H1 (cell line): ENCODE results near the gene SBSN. TPM values are rescaled to one million over a fixed set of nuclear protein-coding genes. Genes with fewer than 3 reads are reported as not detected.

Experiments used
- CTCF ChIA-PET: fragments of 300-600 bp; sonication (Branson Sonifier 250); formaldehyde crosslinking; loops from one replicate; lab custom pipeline; 2021; ENCODE audit not compliant: partially characterized antibody; lab: Charles Lee
- POLR2A ChIA-PET: fragments of 300-600 bp; sonication (Branson Sonifier 250); formaldehyde crosslinking; loops from one replicate; lab custom pipeline; 2021; ENCODE audit warnings: inconsistent platforms; ENCODE audit not compliant: partially characterized antibody; lab: Charles Lee
- DNase-seq, 2 experiments: peaks; one replicate each; pipeline versions ENCODE4 v3.0.0 to v3.0.0-alpha.2; 2010 to 2022; ENCODE audit warnings: low spot score in 2 of 2, low read depth in 1 of 2, mixed read lengths in 1 of 2
- FAIRE-seq: peaks from 2 replicates; lab custom pipeline; 2011; peaks lifted over from hg19 to GRCh38; lab: Jason Lieb, UNC
- H2AFZ ChIP-seq: 2 replicates; pipeline ENCODE4 v1.8.1; 2012; ENCODE audit warnings: low read length, inconsistent platforms
- H2AK5ac ChIP-seq: 2 replicates; pipeline ENCODE4 v1.6.1; 2013; ENCODE audit warnings: low read depth, low read length
- H2BK120ac ChIP-seq: replicated peaks from 2 replicates; pipeline ENCODE3; 2013; ENCODE audit warnings: low read depth, low read length, inconsistent platforms
- H2BK12ac ChIP-seq: 2 replicates; pipeline ENCODE4 v1.6.1; 2013; ENCODE audit warnings: low read depth, low read length
- H2BK15ac ChIP-seq: 2 replicates; pipeline ENCODE4 v1.6.1; 2013; ENCODE audit warnings: low read length
- H2BK20ac ChIP-seq: 2 replicates; pipeline ENCODE4 v1.6.1; 2013; ENCODE audit warnings: low read length
- H2BK5ac ChIP-seq: 2 replicates; pipeline ENCODE4 v1.6.1; 2013; ENCODE audit warnings: low read depth, low read length
- H3K14ac ChIP-seq: 2 replicates; pipeline ENCODE4 v1.6.1; 2013; ENCODE audit warnings: inconsistent platforms; ENCODE audit not compliant: insufficient read length
- H3K18ac ChIP-seq: 2 replicates; pipeline ENCODE4 v1.6.1; 2013; ENCODE audit warnings: low read length; ENCODE audit errors: extremely low read depth
- H3K23ac ChIP-seq: 2 replicates; pipeline ENCODE4 v1.6.1; 2013; ENCODE audit warnings: inconsistent platforms; ENCODE audit not compliant: insufficient read length
- H3K23me2 ChIP-seq: 2 replicates; pipeline ENCODE4 v1.6.1; 2013; ENCODE audit warnings: low read depth, low read length
- H3K27ac ChIP-seq: 2 replicates; pipeline ENCODE4 v1.6.1; 2011; ENCODE audit warnings: low read depth, low read length, inconsistent platforms
- H3K27me3 ChIP-seq, 4 experiments: replicated peaks in 1 of 4; 1 replicate in 1 of 4; 2 replicates in 3 of 4; pipeline versions ENCODE4 v1.6.1 to v1.8.1; 2011 to 2013; ENCODE audit warnings: low read length in 3 of 4, mild to moderate bottlenecking in 3 of 4, inconsistent platforms in 2 of 4, mixed read lengths in 2 of 4, moderate library complexity in 1 of 4; ENCODE audit not compliant: control insufficient read depth in 3 of 4, insufficient read depth in 3 of 4; ENCODE audit errors: extremely low read depth in 1 of 4
- H3K36me3 ChIP-seq, 4 experiments: 2 replicates each; pipeline versions ENCODE4 v1.6.1 to v1.8.1; 2011 to 2013; ENCODE audit warnings: mild to moderate bottlenecking in 4 of 4, low read length in 3 of 4, moderate library complexity in 2 of 4, control low read depth in 1 of 4, inconsistent platforms in 1 of 4; ENCODE audit not compliant: insufficient read depth in 4 of 4, control insufficient read depth in 2 of 4
- H3K4ac ChIP-seq: replicated peaks from 2 replicates; pipeline ENCODE3; 2013; ENCODE audit warnings: low read length, low read depth, mixed read lengths, inconsistent platforms; ENCODE audit not compliant: insufficient read length
- H3K4me1 ChIP-seq, 4 experiments: replicated peaks in 1 of 4; 1 replicate in 1 of 4; 2 replicates in 3 of 4; pipeline versions ENCODE4 v1.6.1 to v1.8.1; 2011 to 2013; ENCODE audit warnings: low read length in 3 of 4, inconsistent platforms in 2 of 4, mixed read lengths in 1 of 4; ENCODE audit not compliant: insufficient read depth in 4 of 4, control insufficient read depth in 3 of 4
- H3K4me2 ChIP-seq, 2 experiments: 2 replicates each; pipeline versions ENCODE4 v1.6.1 to v1.8.1; 2011 to 2013; ENCODE audit warnings: low read depth in 2 of 2, low read length in 2 of 2, control low read depth in 1 of 2, inconsistent platforms in 1 of 2, mild to moderate bottlenecking in 1 of 2; ENCODE audit not compliant: insufficient read depth in 1 of 2
- H3K4me3 ChIP-seq, 4 experiments: fragments of 200-600, 300-600 bp in 1 of 4; sonication (generic), shearing (Covaris generic), sonication (Bioruptor Twin) in 1 of 4; 2 replicates each; pipeline versions ENCODE4 v1.5.1 to v1.8.1; 2011 to 2016; ENCODE audit warnings: low read length in 4 of 4, low read depth in 3 of 4, control low read depth in 2 of 4, inconsistent platforms in 2 of 4, mild to moderate bottlenecking in 2 of 4, mixed read lengths in 1 of 4, moderate library complexity in 1 of 4; ENCODE audit not compliant: insufficient read depth in 2 of 4; ENCODE audit errors: extremely low read depth in 1 of 4
- H3K56ac ChIP-seq: replicated peaks from 2 replicates; pipeline ENCODE3; 2013; ENCODE audit warnings: low read depth, mild to moderate bottlenecking, mixed read lengths, low read length, inconsistent platforms; ENCODE audit not compliant: insufficient read length
- H3K79me1 ChIP-seq: 2 replicates; pipeline ENCODE4 v1.6.1; 2013; ENCODE audit warnings: low read depth, low read length, control low read depth
- H3K79me2 ChIP-seq, 2 experiments: 2 replicates each; pipeline versions ENCODE4 v1.6.1 to v1.8.1; 2012 to 2013; ENCODE audit warnings: low read length in 2 of 2, mild to moderate bottlenecking in 2 of 2, inconsistent platforms in 1 of 2; ENCODE audit not compliant: insufficient read depth in 2 of 2, control insufficient read depth in 1 of 2
- H3K9ac ChIP-seq, 4 experiments: replicated peaks in 1 of 4; 1 replicate in 1 of 4; 2 replicates in 3 of 4; pipeline versions ENCODE4 v1.6.1 to v1.8.1; 2011 to 2013; ENCODE audit warnings: low read depth in 3 of 4, low read length in 3 of 4, control low read depth in 2 of 4, mild to moderate bottlenecking in 2 of 4, moderate library complexity in 2 of 4, inconsistent platforms in 1 of 4; ENCODE audit errors: extremely low read depth in 1 of 4
- H3K9me3 ChIP-seq, 2 experiments: 2 replicates each; pipeline versions ENCODE4 v1.6.1 to v1.8.1; 2012 to 2013; ENCODE audit warnings: mild to moderate bottlenecking in 2 of 2, moderate library complexity in 2 of 2, control low read depth in 1 of 2, inconsistent platforms in 1 of 2, low read depth in 1 of 2, low read length in 1 of 2, mixed read lengths in 1 of 2; ENCODE audit not compliant: insufficient read depth in 2 of 2
- H4K20me1 ChIP-seq, 2 experiments: replicated peaks in 1 of 2; 2 replicates each; pipeline versions ENCODE3 to v1.8.1; 2011 to 2013; ENCODE audit warnings: inconsistent platforms in 2 of 2, low read length in 2 of 2, mild to moderate bottlenecking in 1 of 2; ENCODE audit not compliant: insufficient read depth in 2 of 2, control insufficient read depth in 1 of 2
- H4K5ac ChIP-seq: 2 replicates; pipeline ENCODE4 v1.6.1; 2013; ENCODE audit warnings: low read length, low read depth, mixed read lengths, inconsistent platforms; ENCODE audit not compliant: insufficient read length
- H4K8ac ChIP-seq: 2 replicates; pipeline ENCODE4 v1.8.0; 2013; ENCODE audit warnings: mild to moderate bottlenecking, moderate library complexity, low read length, inconsistent platforms; ENCODE audit not compliant: insufficient read depth; ENCODE audit errors: extremely low read depth
- H4K91ac ChIP-seq: replicated peaks from 2 replicates; pipeline ENCODE3; 2013; ENCODE audit warnings: low read length, mixed read lengths, inconsistent platforms; ENCODE audit not compliant: insufficient read length
- ATF2 ChIP-seq: IDR thresholded peaks from 2 replicates; pipeline ENCODE4 v1.6.1; 2012; ENCODE audit warnings: low read length, inconsistent platforms
- CHD2 ChIP-seq: IDR thresholded peaks from 2 replicates; pipeline ENCODE4 v1.6.1; 2012; ENCODE audit warnings: low read length, improper control_type of control experiment
- GTF2F1 ChIP-seq: IDR thresholded peaks from 2 replicates; pipeline ENCODE4 v1.6.1; 2012; ENCODE audit warnings: low read depth, low read length, improper control_type of control experiment, borderline replicate concordance
- JUND ChIP-seq: IDR thresholded peaks from 2 replicates; pipeline ENCODE4 v1.6.1; 2011; ENCODE audit warnings: mild to moderate bottlenecking, improper control_type of control experiment, low read length
- NRF1 ChIP-seq: IDR thresholded peaks from 2 replicates; pipeline ENCODE4 v1.6.1; 2011; ENCODE audit warnings: mild to moderate bottlenecking, low read depth, low read length, improper control_type of control experiment
- POLR2AphosphoS5 ChIP-seq: IDR thresholded peaks from 2 replicates; pipeline ENCODE4 v1.6.1; 2011; ENCODE audit warnings: low read depth, low read length
- SIN3A ChIP-seq, 2 experiments: IDR thresholded peaks in 1 of 2; conservative IDR thresholded peaks in 1 of 2; 2 replicates each; pipeline ENCODE4 v1.6.1; 2011 to 2012; ENCODE audit warnings: low read length in 2 of 2, improper control_type of control experiment in 1 of 2, low read depth in 1 of 2, mild to moderate bottlenecking in 1 of 2
- SUZ12 ChIP-seq: fragments of 200-600 bp; sonication (generic); IDR thresholded peaks from 2 replicates; pipeline ENCODE4 v1.6.1; 2012; ENCODE audit warnings: mild to moderate bottlenecking, inconsistent platforms, low read length, moderate library complexity, mixed read lengths
- TAF1 ChIP-seq: IDR thresholded peaks from 2 replicates; pipeline ENCODE4 v1.6.1; 2011; ENCODE audit warnings: mild to moderate bottlenecking, low read depth, low read length
- TBP ChIP-seq: IDR thresholded peaks from 2 replicates; pipeline ENCODE4 v1.6.1; 2011; ENCODE audit warnings: low read depth, low read length, improper control_type of control experiment
- USF2 ChIP-seq: IDR thresholded peaks from 2 replicates; pipeline ENCODE4 v1.6.1; 2011; ENCODE audit warnings: low read length, improper control_type of control experiment
- WGBS, 2 experiments: shearing (Covaris generic) in 1 of 2; methylation state at CpG; one replicate each; pipeline versions ENCODE4 v1.1.6 to v1.1.7; 2013 to 2015; ENCODE audit warnings: low lambda C conversion rate in 2 of 2, mixed read lengths in 2 of 2, inconsistent platforms in 1 of 2, low coverage in 1 of 2, missing lambda C conversion rate in 1 of 2; ENCODE audit not compliant: insufficient replicate concordance in 2 of 2, insufficient coverage in 1 of 2, insufficient read length in 1 of 2; ENCODE audit errors: extremely low coverage in 1 of 2, missing lambda C conversion rate in 1 of 2; 5-methylcytosine and 5-hydroxymethylcytosine counted together
- polyA plus RNA-seq, 7 experiments: library from polyadenylated mRNA; depleted of rRNA in 3 of 7; stranded (reverse) in 5 of 7; unstranded in 2 of 7; fragments of >200 nt in 5 of 7; fragments of 200-250 nt in 2 of 7; gene quantifications; 1 replicate in 5 of 7; 2 replicates in 1 of 7; 4 replicates in 1 of 7; pipeline versions ENCODE4 v1.2.1 to v1.2.3, GENCODE V29; 2011 to 2013; ENCODE audit warnings: missing spikeins in 2 of 7, mixed read lengths in 2 of 7
- total RNA-seq: library from RNA; stranded (reverse); fragmentation: NEBNext Ultra II Directional; extraction: Animal tissue kit (Norgen Biotek cat#: 25700); gene quantifications from 2 replicates; pipeline ENCODE4 v1.2.1, GENCODE V29; 2021

Gene SBSN
- total and polyA plus RNA-seq, 2 of the 8 experiments (the other 6 are each of a cell fraction or from before 2014, with no cell fraction given): not detected

- no peak overlapping the region for H4K91ac ChIP-seq
- H3K4ac ChIP-seq: no peak overlapping the region
- no peak for DNase-seq
- no peaks in the 10 kb centered on the region; the same call in 1 of the 2 replicates for H3K79me1 ChIP-seq
- ChIA-PET CTCF (interaction anchor here (0.6 to 3.7 kb wide), 13 partner anchors 9 to 167 kb away, joined by 3 to 24 read pairs (median 6); partner anchors contain the start of gene FFAR3), POLR2A (interaction anchor here (1.5 to 4.3 kb wide), 4 partner anchors 9 to 24 kb away, joined by 6 to 27 read pairs (median 7); no protein-coding TSS in a partner anchor)
- 88% methylated on average over 3 of the region's 3 CpGs; no CpG with 5 or more reads in 1 of the 2 experiments for WGBS, 2 experiments
- no peaks in the 10 kb centered on the region for H3K9me3 ChIP-seq
- no peaks in the 10 kb centered on the region for H3K4me1 ChIP-seq
- H2BK20ac ChIP-seq: no peak overlapping the region
- H3K27me3 ChIP-seq: no peaks in the 10 kb centered on the region; a peak in 1 of 7 replicates
- H3K4me2 ChIP-seq: no peak overlapping the region
- H3K79me2 ChIP-seq: no peaks in the 10 kb centered on the region
- H2BK5ac ChIP-seq: no peak overlapping the region
- H2BK120ac ChIP-seq: no peak overlapping the region
- no peak overlapping the region for H3K9ac ChIP-seq
- H3K23me2 ChIP-seq: no peaks in the 10 kb centered on the region; the same call in 1 of the 2 replicates
- no peak overlapping the region for H3K27ac ChIP-seq
- H3K18ac ChIP-seq: no peak overlapping the region
- H3K4me3 ChIP-seq: no peak overlapping the region
- no peaks in the 10 kb centered on the region for H3K36me3 ChIP-seq
- H3K23ac ChIP-seq: no peak overlapping the region
- H2AFZ ChIP-seq: no peak overlapping the region
- no peak overlapping the region for H4K8ac ChIP-seq
- H2BK15ac ChIP-seq: no peak overlapping the region
- H3K56ac ChIP-seq: no peak overlapping the region
- H2BK12ac ChIP-seq: no peak overlapping the region
- no peak for FAIRE-seq
- H4K20me1 ChIP-seq: no peaks in the 10 kb centered on the region
- H4K5ac ChIP-seq: no peak overlapping the region
- H3K14ac ChIP-seq: no peak overlapping the region
- no peak overlapping the region for H2AK5ac ChIP-seq
- no peak for TF ChIP-seq TBP
- TF ChIP-seq NRF1: no peak
- no peak for TF ChIP-seq ATF2
- TF ChIP-seq JUND: no peak
- TF ChIP-seq GTF2F1: no peak
- no peak for TF ChIP-seq CHD2
- no peak for TF ChIP-seq USF2
- no peak for TF ChIP-seq SUZ12
- TF ChIP-seq SIN3A (conservative IDR thresholded peaks at IDR 0.05 in 1 of 2, IDR thresholded peaks at IDR 0.05 in 1 of 2; ENCODE audit: low read depth in 1 of 2, low read length in 2 of 2): no peak
- no peak for TF ChIP-seq TAF1
- no peak for TF ChIP-seq POLR2AphosphoS5
Measured at GRCh38 chr19:35486268-35486708, 41.8 kb downstream of the SBSN start.
